K562 (cell line): ENCODE data around the gene PRM3. TPM values are rescaled to one million over a fixed set of nuclear protein-coding genes. Genes with fewer than 3 reads are reported as not detected.

Source experiments
- ATAC-seq: fragments of 200-7000 bp; cut with Tn5 transposase; 3 replicates; pipeline ENCODE4 v1.9.1; 2020; ENCODE audit warnings: moderate library complexity
- BruUV-seq: library from RNA; stranded (reverse); fragments of 400-500 nt; replicated peaks from 2 replicates; lab custom pipeline; 2021; lab: Mats Ljungman, UMichigan
- CTCF ChIA-PET: fragments of 300-600 bp; formaldehyde crosslinking; extraction: SDS; loops from one replicate; lab custom pipeline; 2021; ENCODE audit warnings: low intra/inter-chr PET ratio; lab: Yijun Ruan, JAX
- POLR2A ChIA-PET: fragments of 300-600, 350-650 bp; sonication (Branson Sonifier 250); formaldehyde crosslinking; extraction: SDS; loops from one replicate; lab custom pipeline; 2021; ENCODE audit warnings: antibody characterized with exemption, inconsistent platforms; lab: Yijun Ruan, JAX
- DNase-seq, 4 experiments: peaks; one replicate each; pipeline versions ENCODE4 v3.0.0 to v3.0.0-alpha.2; 2011 to 2018; ENCODE audit warnings: low spot score in 3 of 4, mixed read lengths in 3 of 4; ENCODE audit errors: extremely low read depth in 1 of 4
- FAIRE-seq: peaks from 2 replicates; lab custom pipeline; 2011; peaks lifted over from hg19 to GRCh38; lab: Jason Lieb, UNC
- H2AFZ ChIP-seq: 2 replicates; pipeline ENCODE4 v1.6.0; 2011; ENCODE audit warnings: low read depth, low read length, control low read depth, inconsistent platforms
- H3K27ac ChIP-seq: fragments of 200-600 bp; 3 replicates; pipeline ENCODE4 v1.8.0; 2011; ENCODE audit warnings: low read depth, mild to moderate bottlenecking, control low read depth, inconsistent platforms, low read length, moderate library complexity, mixed read lengths; ENCODE audit errors: extremely low read depth
- H3K27me3 ChIP-seq, 2 experiments: fragments of 300-600 bp in 1 of 2; 2 replicates in 1 of 2; 3 replicates in 1 of 2; pipeline versions ENCODE4 v1.6.0 to v1.8.0; 2011; ENCODE audit warnings: inconsistent platforms in 2 of 2, low read length in 2 of 2, mild to moderate bottlenecking in 1 of 2, mixed read lengths in 1 of 2, moderate library complexity in 1 of 2; ENCODE audit not compliant: control insufficient read depth in 2 of 2, insufficient read depth in 2 of 2
- H3K36me3 ChIP-seq: fragments of 300-600 bp; 3 replicates; pipeline ENCODE4 v1.8.0; 2011; ENCODE audit warnings: mild to moderate bottlenecking, low read length, inconsistent platforms; ENCODE audit not compliant: control insufficient read depth, insufficient read depth
- H3K4me1 ChIP-seq, 2 experiments: fragments of 200-600 bp in 1 of 2; replicated peaks in 1 of 2; 2 replicates in 1 of 2; 3 replicates in 1 of 2; pipeline versions ENCODE4 v1.5.1 to v1.8.0; 2011; ENCODE audit warnings: inconsistent platforms in 2 of 2, low read length in 2 of 2, mild to moderate bottlenecking in 1 of 2, mixed read lengths in 1 of 2, moderate library complexity in 1 of 2; ENCODE audit not compliant: control insufficient read depth in 2 of 2, insufficient read depth in 2 of 2
- H3K4me2 ChIP-seq: 2 replicates; pipeline ENCODE4 v1.6.1; 2011; ENCODE audit warnings: low read length, control low read depth, inconsistent platforms, mixed read lengths; ENCODE audit not compliant: insufficient read depth
- H3K4me3 ChIP-seq: fragments of 200-600 bp; sonication (generic), shearing (Covaris generic); 2 replicates; pipeline ENCODE4 v1.5.1; 2016; ENCODE audit warnings: control low read depth, inconsistent platforms
- H3K79me2 ChIP-seq: fragments of 200-600 bp; 3 replicates; pipeline ENCODE4 v1.8.0; 2011; ENCODE audit warnings: low read length, inconsistent platforms; ENCODE audit not compliant: control insufficient read depth, insufficient read depth
- H3K9ac ChIP-seq, 2 experiments: 2 replicates each; pipeline versions ENCODE4 v1.6.0 to v1.6.1; 2011; ENCODE audit warnings: low read depth in 2 of 2, low read length in 2 of 2, control low read depth in 1 of 2, inconsistent platforms in 1 of 2, mild to moderate bottlenecking in 1 of 2, mixed read lengths in 1 of 2; ENCODE audit not compliant: insufficient read depth in 1 of 2
- H3K9me1 ChIP-seq: one replicate; pipeline ENCODE4 v1.6.0; 2011; ENCODE audit warnings: inconsistent platforms, mild to moderate bottlenecking, low read length, moderate library complexity; ENCODE audit not compliant: control insufficient read depth, insufficient read depth
- H3K9me3 ChIP-seq: replicated peaks from 2 replicates; pipeline ENCODE4 v1.5.1; 2011; ENCODE audit warnings: low read depth, low read length, inconsistent platforms; ENCODE audit not compliant: control insufficient read depth, insufficient read depth
- H4K20me1 ChIP-seq: replicated peaks from 2 replicates; pipeline ENCODE4 v1.6.1; 2011; ENCODE audit warnings: low read length, inconsistent platforms, mixed read lengths; ENCODE audit not compliant: control insufficient read depth, insufficient read depth
- ADNP ChIP-seq: fragments of 200-800 bp; sonication (Bioruptor generic); IDR thresholded peaks from 2 replicates; pipeline ENCODE4 v1.6.1; 2016; ENCODE audit warnings: missing genetic modification characterization, missing compliant biosample characterization
- CHD2 ChIP-seq: IDR thresholded peaks from 2 replicates; pipeline ENCODE4 v1.6.1; 2011; ENCODE audit warnings: low read depth, low read length
- NFIC ChIP-seq: fragments of 450-650 bp; IDR thresholded peaks from 2 replicates; pipeline ENCODE4 v1.6.1; 2017; ENCODE audit warnings: mild to moderate bottlenecking, inconsistent platforms
- SAFB ChIP-seq: fragments of 200-400 bp; formaldehyde crosslinking; IDR thresholded peaks from 2 replicates; pipeline ENCODE4 v1.6.1; 2017; ENCODE audit warnings: low read depth, low read length, borderline replicate concordance
- ZNF407 ChIP-seq: fragments of 450-650 bp; IDR thresholded peaks from 2 replicates; pipeline ENCODE4 v1.6.1; 2016; ENCODE audit warnings: low read depth
- ZNF445 ChIP-seq: fragments of 250-450 bp; sonication (Bioruptor Pico); IDR thresholded peaks from 2 replicates; pipeline ENCODE4 v1.4.0; 2020; ENCODE audit warnings: low read depth, mild to moderate bottlenecking, moderate library complexity
- ZNF586 ChIP-seq: fragments of 450-650 bp; formaldehyde crosslinking; conservative IDR thresholded peaks from 2 replicates; pipeline ENCODE4 v1.4.0; 2020; ENCODE audit warnings: mild to moderate bottlenecking, moderate library complexity
- WGBS: fragments of 100-300 bp; shearing (Covaris generic); methylation state at CpG from one replicate; pipeline ENCODE4 v1.1.6; 2016; ENCODE audit warnings: low coverage, mixed read lengths; ENCODE audit not compliant: insufficient coverage; ENCODE audit errors: missing lambda C conversion rate; 5-methylcytosine and 5-hydroxymethylcytosine counted together
- in situ Hi-C: fragments of 300-500 bp; cut with MboI; formaldehyde crosslinking; loops from 4 replicates; pipeline ENCODE4 v1.15.0; 2018; ENCODE audit warnings: inconsistent platforms, mixed read lengths
- intact Hi-C: fragments of 100-400 bp; cut with micrococcal nuclease; formaldehyde crosslinking; loops from 2 replicates; pipeline ENCODE4 v1.14.2; 2022
- polyA plus RNA-seq, 8 experiments: library from polyadenylated mRNA; depleted of rRNA in 4 of 8; stranded (reverse) in 5 of 8; unstranded in 3 of 8; fragments of >200 nt; fragmentation: Nextera tagmentation in 2 of 8; fragmentation: Illumina TruSeq in 1 of 8; extraction: Ambion mirVana in 2 of 8; extraction: Trizol in 1 of 8; gene quantifications; 2 replicates each; pipeline versions ENCODE4 v1.2.1 to v1.2.3, GENCODE V29; 2011 to 2014; ENCODE audit warnings: inconsistent platforms in 1 of 8, missing spikeins in 1 of 8
- total RNA-seq, 7 experiments: library from RNA; depleted of rRNA in 6 of 7; stranded (reverse); fragments of >200 nt in 6 of 7; fragmentation: Illumina TruSeq in 2 of 7; extraction: Trizol in 2 of 7; gene quantifications; 2 replicates each; pipeline versions ENCODE4 v1.2.1 to v1.2.3, GENCODE V29; 2011 to 2021; ENCODE audit warnings: low replicate concordance in 1 of 7
- TF ChIP-seq, protein P1 (sequence below): sonication (generic); formaldehyde crosslinking; IDR thresholded peaks from 2 replicates; pipeline ENCODE4 v1.5.0; 2020; ENCODE audit warnings: missing genetic modification reagents

Gene PRM3
- total and polyA plus RNA-seq, 9 of the 15 experiments (the other 6 are each of a cell fraction or from before 2014, with no cell fraction given): not detected

GRCh38 chr16:11255737-11256660 is 17.4 kb downstream of the PRM3 start, which contains the start of gene SOCS1:
TSS of gene SOCS1 (minus strand) at chr16:11256204. CDS start at chr16:11255478, 726 bp downstream.
- intact Hi-C loops (loop anchor here (2.0 to 10.0 kb wide), 4 partner anchors 51 to 151 kb away; no protein-coding TSS in a partner anchor), in situ Hi-C loops (no loop called here)
- Histone ChIP-seq H4K20me1 (peaks cover 11% of the 10 kb centered on the region; the same call in 1 of the 2 replicates), H3K4me2 (peak within 1 kb of the TSS; percentile 77), H3K36me3 (peaks cover 25% of the 10 kb centered on the region; the same call in 1 of the 3 replicates), H3K27me3 (0 out of 5 replicates have a peak, but pooled peaks cover 0 to 8% of the 10 kb centered on the region in 2 experiments), H3K9ac (peak within 1 kb of the TSS; percentile 80 to 94), H3K4me3 (peak within 1 kb of the TSS; percentile 82), H3K79me2 (peaks cover 33% of the 10 kb centered on the region), H2AFZ (peak within 1 kb of the TSS; percentile 92), H3K9me3 (no peaks in the 10 kb centered on the region), H3K27ac (peak within 1 kb of the TSS; percentile 86), H3K4me1 (peaks cover 40 to 47% of the 10 kb centered on the region in 2 experiments; a peak in 4 of 5 replicates), H3K9me1 (no peaks in the 10 kb centered on the region)
- WGBS: under 1% methylated on average over 42 of the region's 100 CpGs
- FAIRE-seq: peak; percentile 61
- ChIA-PET CTCF (interaction anchor here (0.6 to 5.2 kb wide), 8 partner anchors 43 to 877 kb away, joined by 3 to 58 read pairs (median 4); no protein-coding TSS in a partner anchor), POLR2A (interaction anchor here (0.5 to 3.2 kb wide), 53 partner anchors 9 to 469 kb away, joined by 3 to 36 read pairs (median 4); partner anchors contain the start of genes PRM3, RMI2 and TNP2)
- BruUV-seq: no TSS peak
- peak; percentile 91 to 94 (median 94) for DNase-seq
- peak; percentile 80 for ATAC-seq
- TF ChIP-seq ZNF407 (no peak), ZNF445 (CRISPR knock-in tag) (no peak), CHD2 (no peak), SAFB (0 out of 2 replicates have a peak, but pooled peaks have one; percentile 52), ADNP (no peak), ZNF586 (CRISPR knock-in tag) (no peak), NFIC (peak; percentile 28)
- TF ChIP-seq, protein P1, sequence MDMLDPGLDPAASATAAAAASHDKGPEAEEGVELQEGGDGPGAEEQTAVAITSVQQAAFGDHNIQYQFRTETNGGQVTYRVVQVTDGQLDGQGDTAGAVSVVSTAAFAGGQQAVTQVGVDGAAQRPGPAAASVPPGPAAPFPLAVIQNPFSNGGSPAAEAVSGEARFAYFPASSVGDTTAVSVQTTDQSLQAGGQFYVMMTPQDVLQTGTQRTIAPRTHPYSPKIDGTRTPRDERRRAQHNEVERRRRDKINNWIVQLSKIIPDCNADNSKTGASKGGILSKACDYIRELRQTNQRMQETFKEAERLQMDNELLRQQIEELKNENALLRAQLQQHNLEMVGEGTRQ: no peak
